Right cardiac atrium (tissue), 5 donors: Measurements from ENCODE around the gene CHST14. TPM values are rescaled to one million over a fixed set of nuclear protein-coding genes. Genes with fewer than 3 reads are reported as not detected.

ENCODE experiments used
- ATAC-seq, 2 donors: fragments of 200-7000 bp; cut with Tn5 transposase; one replicate each; pipeline versions ENCODE4 v1.8.0 to v1.9.1; 2020; ENCODE audit warnings: moderate library complexity in 2 of 2, mild to moderate bottlenecking in 1 of 2
- DNase-seq, 3 donors: peaks; one replicate each; pipeline ENCODE4 v3.0.0-alpha.2; 2020
- H3K27ac ChIP-seq: one replicate; pipeline ENCODE4 v1.5.1; 2013; ENCODE audit warnings: mild to moderate bottlenecking, low read length, control low read depth, moderate library complexity
- H3K27me3 ChIP-seq: one replicate; pipeline ENCODE4 v1.6.1; 2013; ENCODE audit not compliant: control insufficient read depth, insufficient read depth
- H3K4me1 ChIP-seq: one replicate; pipeline ENCODE4 v1.6.1; 2013; ENCODE audit warnings: low read length; ENCODE audit not compliant: control insufficient read depth, insufficient read depth
- H3K4me3 ChIP-seq: one replicate; pipeline ENCODE4 v1.5.1; 2013; ENCODE audit warnings: low read length, control low read depth
- H3K9me3 ChIP-seq: one replicate; pipeline ENCODE4 v1.6.1; 2013; ENCODE audit warnings: low read length; ENCODE audit not compliant: control insufficient read depth
- WGBS: extraction: QIAGEN DNeasy Blood & Tissue Kit; methylation state at CpG from one replicate; pipeline ENCODE4 v1.1.7; 2013; 5-methylcytosine and 5-hydroxymethylcytosine counted together
- intact Hi-C, 4 donors: fragments of 100-400 bp; cut with DNase I; formaldehyde crosslinking; loops; one replicate each; pipeline versions ENCODE4 v1.11.0 to v1.14.0; 2022 to 2023
- polyA plus RNA-seq: library from polyadenylated mRNA; stranded (reverse); fragments of 200-250 nt; gene quantifications from one replicate; pipeline ENCODE4 v1.2.3, GENCODE V29; 2013
- total RNA-seq, 4 donors: library from RNA; stranded (reverse); fragmentation: NEBNext Ultra II Directional; extraction: Animal tissue kit (Norgen Biotek cat#: 25700); gene quantifications; one replicate each; pipeline ENCODE4 v1.2.1, GENCODE V29; 2021
- donor health status: healthy with polysubstance abuse.
- donor health status: DM: no; HTN: yes; CAD: no.
- donor health status: DM: no; HTN: no; CAD: no.
- donor health status: DM: no; HTN: yes; CAD: no; lungs with severe emphysema.
- donor health status: DM: yes; HTN: yes; CAD: no.

The CHST14 gene
- total and polyA plus RNA-seq, 5 donors, result 11.5 to 13.9 (median 11.9) TPM

DNA sequence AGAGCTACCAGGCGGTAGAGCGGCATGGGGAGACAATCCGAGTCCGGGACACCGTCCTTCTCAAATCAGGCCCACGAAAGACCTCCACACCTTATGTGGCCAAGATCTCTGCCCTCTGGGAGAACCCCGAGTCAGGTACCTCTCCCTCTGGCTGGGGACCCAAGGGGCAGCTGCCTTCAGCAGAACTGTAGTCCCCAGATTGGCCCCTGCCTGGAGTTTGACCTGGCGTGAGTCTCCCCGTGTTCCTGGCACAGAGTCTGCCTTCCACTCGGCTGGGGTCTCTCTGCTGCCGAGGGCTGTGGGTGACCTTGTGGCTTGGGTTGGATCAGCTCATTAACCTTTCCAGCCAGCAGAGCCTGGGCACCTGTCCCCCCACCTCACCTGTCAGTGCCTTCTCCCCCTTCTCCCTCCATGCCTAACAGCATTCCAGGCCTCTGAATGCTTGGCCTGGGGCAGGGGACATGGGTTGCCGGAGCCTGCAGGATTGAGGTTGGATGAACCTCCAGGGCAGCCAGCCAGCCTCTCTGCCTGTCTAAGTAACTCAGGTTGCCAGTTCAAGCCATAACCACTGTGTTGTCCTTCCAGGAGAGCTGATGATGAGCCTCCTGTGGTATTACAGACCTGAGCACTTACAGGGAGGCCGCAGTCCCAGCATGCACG, 6.8 kb upstream of the CHST14 start:
- WGBS, result 91% methylated on average over 14 of the region's 14 CpGs

DNA sequence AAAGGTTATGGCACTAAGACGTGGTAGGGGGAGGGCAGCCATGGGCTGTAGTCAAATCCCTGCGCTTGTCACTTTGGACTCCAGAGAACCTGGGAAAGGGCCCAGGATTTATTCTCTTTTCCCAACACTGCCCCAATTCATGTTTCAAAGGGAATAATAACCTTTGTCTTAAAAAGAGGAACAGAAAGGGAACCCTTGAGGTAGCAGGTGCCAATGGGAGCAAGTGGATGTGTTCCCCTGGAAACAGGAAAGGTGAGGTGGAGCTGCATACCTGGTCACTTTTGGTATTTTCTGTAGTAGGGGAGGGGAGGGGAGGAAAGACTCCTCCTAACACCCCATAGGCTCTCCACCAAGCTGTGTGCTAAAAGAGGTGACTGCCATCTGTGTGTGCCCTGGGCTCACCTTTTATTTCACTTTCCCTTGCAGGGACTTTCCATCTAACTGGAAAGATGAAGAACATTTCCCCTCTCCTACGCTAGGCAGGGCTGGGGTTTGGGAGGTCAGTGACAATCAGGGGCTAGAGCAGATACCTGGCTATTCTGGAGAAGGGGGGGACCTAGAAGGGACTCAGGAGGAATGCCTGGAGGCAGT, 6.1 kb upstream of the CHST14 start:
- WGBS, result 93% methylated on average over 3 of the region's 3 CpGs
- no peak overlapping the region for H3K4me3 ChIP-seq
- intact Hi-C loops, result no loop called here

More for the DNA sequence above, 6.8 kb upstream of the CHST14 start:
- Histone ChIP-seq H3K9me3 (no peaks in the 10 kb centered on the region), H3K27ac (no peak overlapping the region), H3K4me1 (no peaks in the 10 kb centered on the region), H3K27me3 (no peaks in the 10 kb centered on the region), H3K4me3 (no peak overlapping the region)
- intact Hi-C loops, result no loop called here
- DNase-seq, result peak in 1 of 3 donors; percentile 29
- ATAC-seq, result no peak

DNA sequence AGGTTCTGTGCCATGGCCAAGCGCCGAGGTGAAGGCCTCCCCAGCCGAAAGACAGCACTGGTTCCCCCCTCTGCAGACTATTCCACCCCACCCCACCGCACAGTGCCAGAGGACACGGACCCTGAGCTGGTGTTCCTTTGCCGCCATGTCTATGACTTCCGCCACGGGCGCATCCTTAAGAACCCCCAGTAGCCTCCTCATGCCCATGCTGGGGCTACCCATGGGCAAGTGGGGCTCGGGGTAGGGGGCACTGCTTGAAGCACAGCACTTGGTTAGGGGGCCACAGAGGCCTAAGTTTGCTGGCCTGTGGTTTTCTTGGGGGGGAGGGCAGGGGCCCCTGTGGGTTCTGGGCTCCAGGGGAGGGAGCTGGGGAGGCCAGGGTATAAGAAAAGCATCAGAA, 4.8 kb upstream of the CHST14 start:
- ATAC-seq (no peak), DNase-seq (no peak)
- Histone ChIP-seq H3K27me3 (no peaks in the 10 kb centered on the region), H3K4me3 (no peak overlapping the region), H3K4me1 (peaks cover 5% of the 10 kb centered on the region), H3K9me3 (no peaks in the 10 kb centered on the region), H3K27ac (no peak overlapping the region)
- WGBS, result 97% methylated on average over 10 of the region's 10 CpGs
- intact Hi-C loops, result no loop called here

More for the DNA sequence above, 6.1 kb upstream of the CHST14 start:
- Histone ChIP-seq H3K4me1 (no peaks in the 10 kb centered on the region), H3K27ac (no peak overlapping the region), H3K27me3 (no peaks in the 10 kb centered on the region), H3K9me3 (no peaks in the 10 kb centered on the region)
- ATAC-seq, result no peak
- DNase-seq, result no peak

DNA sequence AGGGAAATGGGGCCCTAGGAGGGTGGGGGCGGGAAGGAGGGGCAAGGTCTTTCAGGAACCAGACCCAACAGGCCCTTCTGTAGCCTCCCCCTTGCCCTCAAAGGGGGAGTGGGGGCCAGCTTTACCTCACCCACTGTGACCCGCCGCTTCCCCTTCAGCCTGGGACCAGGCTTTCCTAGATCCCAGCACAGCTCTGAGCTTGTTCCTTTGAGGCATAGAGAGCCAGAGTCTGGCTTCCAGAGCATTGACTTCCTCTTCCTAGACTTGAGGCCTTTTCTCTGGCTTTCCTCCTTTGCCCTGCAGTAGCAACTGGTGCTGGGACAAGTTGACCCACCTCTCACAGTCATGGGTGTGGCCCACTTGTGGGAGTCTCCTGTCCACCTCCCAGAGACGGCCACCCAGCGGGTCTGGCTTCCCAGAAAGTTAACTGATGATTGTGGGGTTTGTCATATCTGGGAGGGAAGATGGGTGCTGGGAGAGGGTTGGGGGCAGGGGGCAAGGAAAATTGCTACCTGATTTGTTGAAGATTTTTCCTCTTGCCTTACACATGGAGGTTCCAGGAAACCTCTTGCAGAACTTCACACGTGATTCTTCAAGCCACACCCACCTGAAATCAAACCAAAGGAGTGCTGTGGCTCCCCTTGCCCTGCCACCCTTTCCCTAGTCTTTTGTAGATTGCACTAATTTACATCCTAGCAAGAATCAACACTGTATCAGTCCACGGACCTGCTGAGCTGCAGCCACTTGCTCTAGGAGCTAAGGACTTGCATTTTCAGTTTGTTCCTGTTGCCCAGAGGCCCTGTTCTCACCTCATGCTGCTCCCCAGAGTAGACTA, 4.1 kb upstream of the CHST14 start:
- no peak for ATAC-seq
- no peak for DNase-seq
- 73% methylated on average over 7 of the region's 7 CpGs for WGBS
- Histone ChIP-seq H3K4me1 (peaks cover 5% of the 10 kb centered on the region), H3K4me3 (no peak overlapping the region), H3K27me3 (no peaks in the 10 kb centered on the region), H3K9me3 (no peaks in the 10 kb centered on the region), H3K27ac (no peak overlapping the region)
- intact Hi-C loops, result no loop called here

DNA sequence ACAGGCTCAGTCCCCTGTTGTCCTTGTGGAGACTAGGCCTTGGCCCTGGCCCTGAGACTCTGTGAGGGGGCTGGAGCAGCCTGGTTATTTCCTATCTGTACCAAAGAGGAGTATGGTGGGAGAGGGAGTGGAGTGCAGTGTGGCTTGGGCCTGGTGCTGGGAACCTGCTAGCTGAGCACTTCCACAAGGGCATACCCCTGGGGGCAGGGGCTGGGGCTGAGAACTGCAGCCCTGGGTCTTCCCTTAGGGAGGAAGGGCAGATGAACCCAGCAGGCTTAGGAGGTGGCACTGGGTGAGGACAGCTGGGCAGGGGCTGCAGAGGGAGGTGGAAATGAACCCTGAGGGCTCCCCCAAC, 3.5 kb upstream of the CHST14 start:
- H3K27me3 ChIP-seq, result no peaks in the 10 kb centered on the region
- H3K4me3 ChIP-seq, result no peak overlapping the region
- intact Hi-C loops, result no loop called here
- peaks cover 5% of the 10 kb centered on the region for H3K4me1 ChIP-seq
- DNase-seq, result no peak
- no peak overlapping the region for H3K27ac ChIP-seq
- ATAC-seq, result no peak
- no peaks in the 10 kb centered on the region for H3K9me3 ChIP-seq

DNA sequence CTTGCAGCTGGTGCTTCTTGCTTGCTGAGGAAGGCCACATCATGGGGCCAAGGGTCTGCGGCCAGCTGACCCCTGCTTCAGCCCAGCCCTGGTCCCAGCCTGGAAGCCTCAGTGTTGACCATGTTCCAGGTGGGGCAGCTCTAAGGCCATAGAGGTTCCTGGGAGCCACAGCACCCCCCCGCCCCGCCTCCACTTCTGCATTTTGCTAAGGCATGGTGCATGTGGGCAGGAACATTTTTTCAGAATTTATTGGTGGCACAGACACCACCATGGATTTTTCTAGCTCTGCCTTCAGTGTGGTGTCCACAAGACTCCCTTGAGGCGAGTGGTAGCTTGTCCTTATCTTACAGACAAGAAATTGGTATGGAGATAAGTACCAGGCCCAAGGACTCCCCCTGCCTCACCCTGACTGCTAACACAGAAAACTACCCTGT, 1.9 kb upstream of the CHST14 start:
- Histone ChIP-seq H3K27me3 (no peaks in the 10 kb centered on the region), H3K4me3 (no peak overlapping the region), H3K27ac (no peak overlapping the region), H3K4me1 (peaks cover 5% of the 10 kb centered on the region), H3K9me3 (no peaks in the 10 kb centered on the region)
- ATAC-seq (no peak), DNase-seq (no peak)
- whole genome bisulfite sequencing, result 91% methylated on average over 4 of the region's 4 CpGs
- intact Hi-C loops, result no loop called here

DNA sequence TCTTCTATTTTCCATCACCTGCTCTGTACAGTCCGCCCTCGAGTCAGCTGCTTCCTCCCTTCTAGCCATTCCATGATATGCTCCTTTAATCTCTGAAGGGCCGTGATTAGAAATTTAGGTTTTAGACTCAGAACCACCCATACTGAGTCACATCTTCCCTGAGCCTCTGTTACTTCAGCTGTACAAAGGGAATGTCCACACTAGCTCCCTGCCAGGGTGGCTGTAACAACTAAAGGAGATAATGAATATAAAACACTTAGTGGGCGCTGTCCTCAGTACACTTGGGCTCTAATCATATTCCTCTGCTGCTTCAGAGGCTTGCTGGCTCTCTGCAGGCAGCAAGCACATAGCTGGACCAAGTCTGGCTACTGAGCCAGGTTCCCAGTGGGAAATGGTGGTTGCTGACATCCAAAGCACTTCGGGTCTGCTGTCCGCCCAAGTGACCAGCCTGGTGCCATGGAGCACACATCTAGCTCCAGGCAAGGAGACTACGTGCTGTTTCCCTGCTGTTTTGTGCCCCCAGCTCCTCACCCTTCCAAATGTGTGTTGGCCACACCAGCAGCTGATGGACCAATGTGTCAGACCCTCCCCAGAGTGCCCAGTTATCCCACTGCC, 901 bp upstream of the CHST14 start:
- DNase-seq, result no peak
- H3K4me1 ChIP-seq, result peaks cover 5% of the 10 kb centered on the region
- no peaks in the 10 kb centered on the region for H3K27me3 ChIP-seq
- 61% methylated on average over 7 of the region's 7 CpGs for WGBS
- peak in 1 of 2 donors; percentile 34 for ATAC-seq
- no peaks in the 10 kb centered on the region for H3K9me3 ChIP-seq
- no peak overlapping the region for H3K4me3 ChIP-seq
- intact Hi-C loops, result no loop called here
- peak overlapping the region; percentile 78 for H3K27ac ChIP-seq

DNA sequence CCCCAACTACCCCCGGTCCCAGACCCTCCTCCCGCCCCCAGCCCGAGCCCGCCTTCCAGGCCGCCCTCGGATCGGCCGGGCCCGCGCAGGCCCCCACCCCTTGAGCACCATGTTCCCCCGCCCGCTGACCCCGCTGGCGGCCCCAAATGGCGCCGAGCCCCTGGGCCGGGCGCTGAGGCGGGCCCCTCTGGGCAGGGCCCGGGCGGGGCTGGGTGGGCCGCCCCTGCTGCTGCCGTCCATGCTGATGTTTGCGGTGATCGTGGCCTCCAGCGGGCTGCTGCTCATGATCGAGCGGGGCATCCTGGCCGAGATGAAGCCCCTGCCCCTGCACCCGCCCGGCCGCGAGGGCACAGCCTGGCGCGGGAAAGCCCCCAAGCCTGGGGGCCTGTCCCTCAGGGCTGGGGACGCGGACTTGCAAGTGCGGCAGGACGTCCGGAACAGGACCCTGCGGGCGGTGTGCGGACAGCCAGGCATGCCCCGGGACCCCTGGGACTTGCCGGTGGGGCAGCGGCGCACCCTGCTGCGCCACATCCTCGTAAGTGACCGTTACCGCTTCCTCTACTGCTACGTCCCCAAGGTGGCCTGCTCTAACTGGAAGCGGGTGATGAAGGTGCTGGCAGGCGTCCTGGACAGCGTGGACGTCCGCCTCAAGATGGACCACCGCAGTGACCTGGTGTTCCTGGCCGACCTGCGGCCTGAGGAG, 472 bp downstream of the CHST14 start:
- DNase-seq (peak; percentile 41 to 76 (median 76)), ATAC-seq (peak; percentile 63 to 66)
- Histone ChIP-seq H3K9me3 (no peaks in the 10 kb centered on the region), H3K27ac (peak overlapping the region; percentile 5), H3K27me3 (no peaks in the 10 kb centered on the region), H3K4me3 (peak overlapping the region; percentile 88), H3K4me1 (peaks cover 5% of the 10 kb centered on the region)
- intact Hi-C loops, result no loop called here
- WGBS, result under 1% methylated on average over 60 of the region's 60 CpGs

DNA sequence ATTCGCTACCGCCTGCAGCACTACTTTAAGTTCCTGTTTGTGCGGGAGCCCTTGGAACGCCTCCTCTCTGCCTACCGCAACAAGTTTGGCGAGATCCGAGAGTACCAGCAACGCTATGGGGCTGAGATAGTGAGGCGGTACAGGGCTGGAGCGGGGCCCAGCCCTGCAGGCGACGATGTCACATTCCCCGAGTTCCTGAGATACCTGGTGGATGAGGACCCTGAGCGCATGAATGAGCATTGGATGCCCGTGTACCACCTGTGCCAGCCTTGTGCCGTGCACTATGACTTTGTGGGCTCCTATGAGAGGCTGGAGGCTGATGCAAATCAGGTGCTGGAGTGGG, 995 bp downstream of the CHST14 start:
- H3K4me1 ChIP-seq, result peaks cover 5% of the 10 kb centered on the region
- intact Hi-C loops, result no loop called here

DNA sequence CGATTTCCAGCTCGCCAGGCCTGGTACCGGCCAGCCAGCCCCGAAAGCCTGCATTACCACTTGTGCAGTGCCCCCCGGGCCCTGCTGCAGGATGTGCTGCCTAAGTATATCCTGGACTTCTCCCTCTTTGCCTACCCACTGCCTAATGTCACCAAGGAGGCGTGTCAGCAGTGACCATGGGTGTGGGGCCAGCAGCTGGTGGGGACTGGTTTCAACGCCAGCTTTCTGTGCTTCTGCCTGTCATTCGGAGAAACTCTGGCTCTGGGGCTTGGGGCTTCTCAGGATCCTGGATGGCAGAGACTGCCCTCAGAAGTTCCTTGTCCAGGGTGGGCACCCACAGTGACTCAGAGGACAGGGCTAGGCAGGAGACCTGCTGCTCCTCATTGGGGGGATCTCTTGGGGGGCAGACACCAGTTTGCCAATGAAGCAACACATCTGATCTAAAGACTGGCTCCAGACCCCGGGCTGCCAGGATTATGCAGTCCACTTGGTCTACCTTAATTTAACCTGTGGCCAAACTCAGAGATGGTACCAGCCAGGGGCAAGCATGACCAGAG, 1.5 kb downstream of the CHST14 start:
- DNase-seq (no peak), ATAC-seq (no peak)
- Histone ChIP-seq H3K9me3 (no peaks in the 10 kb centered on the region), H3K27ac (no peak overlapping the region), H3K4me3 (no peak overlapping the region), H3K4me1 (peaks cover 5% of the 10 kb centered on the region), H3K27me3 (no peaks in the 10 kb centered on the region)
- intact Hi-C loops, result no loop called here
- WGBS, result 68% methylated on average over 9 of the region's 9 CpGs

More for the DNA sequence above, 995 bp downstream of the CHST14 start:
- Histone ChIP-seq H3K27me3 (no peaks in the 10 kb centered on the region), H3K27ac (no peak overlapping the region), H3K4me3 (peak overlapping the region; percentile 88), H3K9me3 (no peaks in the 10 kb centered on the region)
- peak; percentile 6 to 13 for ATAC-seq
- no peak for DNase-seq
- WGBS, result 8% methylated on average over 16 of the region's 16 CpGs
